Glutamatergic neuron (in vitro differentiated cells): Measurements from ENCODE around the gene GSN. TPM values are rescaled to one million over a fixed set of nuclear protein-coding genes. Genes with fewer than 3 reads are reported as not detected.

Source experiments
- DNase-seq: peaks from one replicate; pipeline ENCODE4 v3.0.0; 2022
- H3K27ac Mint-ChIP-seq: one replicate; pipeline ENCODE4 v1.8.0; 2020; ENCODE audit warnings: mild to moderate bottlenecking, mixed read lengths, inconsistent platforms; ENCODE audit not compliant: unreplicated experiment
- H3K27me3 Mint-ChIP-seq: one replicate; pipeline ENCODE4 v1.8.0; 2020; ENCODE audit warnings: mild to moderate bottlenecking, moderate library complexity, mixed read lengths, inconsistent platforms; ENCODE audit not compliant: unreplicated experiment
- H3K36me3 Mint-ChIP-seq: one replicate; pipeline ENCODE4 v1.8.0; 2020; ENCODE audit warnings: mild to moderate bottlenecking, mixed read lengths, inconsistent platforms; ENCODE audit not compliant: unreplicated experiment
- H3K4me1 Mint-ChIP-seq: one replicate; pipeline ENCODE4 v1.8.0; 2020; ENCODE audit warnings: mild to moderate bottlenecking, low read depth, mixed read lengths, inconsistent platforms; ENCODE audit not compliant: unreplicated experiment
- H3K4me3 Mint-ChIP-seq: one replicate; pipeline ENCODE4 v1.8.0; 2020; ENCODE audit warnings: mild to moderate bottlenecking, mixed read lengths, inconsistent platforms; ENCODE audit not compliant: unreplicated experiment
- H3K9me3 Mint-ChIP-seq: one replicate; pipeline ENCODE4 v1.8.0; 2020; ENCODE audit warnings: mild to moderate bottlenecking, moderate library complexity, mixed read lengths, inconsistent platforms; ENCODE audit not compliant: unreplicated experiment
- CTCF ChIP-seq: fragments of 200-600 bp; sonication (generic); IDR thresholded peaks from one replicate; pipeline ENCODE4 v1.5.0; 2021; ENCODE audit not compliant: partially characterized antibody, unreplicated experiment
- total RNA-seq: library from RNA; stranded (reverse); fragmentation: NEBNext Ultra II Directional; extraction: Animal tissue kit (Norgen Biotek cat#: 25700); gene quantifications from one replicate; pipeline ENCODE4 v1.2.1, GENCODE V29; 2021; ENCODE audit not compliant: unreplicated experiment

The GSN gene
- total RNA-seq, 1 donor from 2014 or later: 11.6 TPM

GRCh38 chr9:121268598-121268850, 562 bp downstream of the GSN start:
- Mint-ChIP-seq H3K4me3 (peak overlapping the region; percentile 85), H3K9me3 (no peaks in the 10 kb centered on the region), H3K27ac (no peak overlapping the region), H3K27me3 (peaks cover 4% of the 10 kb centered on the region), H3K36me3 (no peaks in the 10 kb centered on the region), H3K4me1 (peaks cover 11% of the 10 kb centered on the region)
- DNase-seq: no peak
- TF ChIP-seq CTCF: no peak

DNA sequence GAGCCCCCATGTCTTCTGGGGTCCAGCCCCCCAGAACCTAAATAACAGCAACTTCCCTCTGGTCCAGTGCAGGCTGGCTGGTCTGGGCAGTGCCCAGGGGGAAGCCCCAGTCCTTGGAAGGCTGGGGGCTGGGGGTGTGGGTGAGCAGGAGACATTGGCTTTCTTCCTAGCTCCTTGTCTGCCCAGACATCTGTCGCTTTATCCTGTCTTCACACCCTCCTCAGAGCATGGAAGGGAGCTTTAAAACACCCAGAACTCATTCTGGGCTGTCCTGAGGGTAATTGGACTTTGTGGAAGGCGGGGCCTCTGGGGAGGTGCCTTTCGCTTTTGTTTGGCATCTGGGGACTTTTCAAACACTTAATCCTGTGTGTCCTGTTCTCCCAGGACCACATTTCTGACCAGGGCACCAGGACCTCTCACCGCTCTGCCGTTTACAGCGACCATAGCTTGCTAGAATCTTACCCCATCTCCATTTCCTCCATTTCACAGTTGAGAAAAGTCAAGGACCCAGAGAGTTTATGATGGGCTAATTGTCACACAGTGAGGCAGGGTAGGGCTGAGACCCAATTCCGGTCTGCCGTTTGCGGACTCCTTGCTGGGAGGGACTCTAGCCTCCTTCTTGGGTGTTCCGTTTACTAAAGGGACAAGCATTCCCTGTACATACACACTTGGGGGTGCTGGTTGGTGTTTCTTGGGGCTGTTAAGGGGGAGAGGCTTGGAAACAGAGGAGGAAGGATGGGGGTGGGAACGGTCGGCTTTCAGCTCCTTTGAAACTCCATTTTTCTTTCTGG, 1.1 kb downstream of the GSN start:
- H3K36me3 Mint-ChIP-seq: no peaks in the 10 kb centered on the region
- H3K27me3 Mint-ChIP-seq: peaks cover 4% of the 10 kb centered on the region
- no peak for DNase-seq

DNA sequence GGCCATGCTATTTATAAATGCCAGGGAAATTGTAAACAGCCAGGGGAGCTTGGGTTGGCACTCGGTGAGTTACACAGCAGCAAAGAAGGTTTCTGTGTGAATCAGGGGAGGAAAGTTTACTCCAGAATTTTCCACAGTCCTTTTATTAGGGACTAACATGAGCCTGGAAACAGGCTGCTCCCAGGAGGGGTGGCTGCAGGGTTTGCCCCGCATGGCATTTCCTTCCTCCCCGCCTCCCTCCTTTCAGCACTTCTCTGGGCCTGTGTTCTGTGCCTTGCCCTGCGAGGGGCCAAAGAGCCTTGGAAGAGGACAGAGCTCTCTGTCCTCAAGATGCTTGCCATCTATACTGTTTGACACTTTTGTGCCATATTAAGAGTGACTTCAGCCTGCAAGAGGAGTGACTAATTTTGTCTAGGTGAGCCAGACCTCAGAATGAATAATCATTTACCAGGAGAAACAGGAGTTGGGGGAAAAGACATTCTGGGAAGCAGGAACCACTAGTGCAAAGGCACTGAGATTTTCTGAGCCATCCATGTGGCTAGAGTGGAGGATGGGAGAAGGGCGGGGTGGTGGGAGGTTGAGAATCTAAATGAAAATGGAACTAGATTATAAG, 1.8 kb downstream of the GSN start:
- no peak for TF ChIP-seq CTCF
- Mint-ChIP-seq H3K36me3 (no peaks in the 10 kb centered on the region), H3K27me3 (peaks cover 7% of the 10 kb centered on the region), H3K4me3 (peak overlapping the region; percentile 85), H3K9me3 (no peaks in the 10 kb centered on the region), H3K4me1 (peaks cover 11% of the 10 kb centered on the region), H3K27ac (peak overlapping the region; percentile 23)
- no peak for DNase-seq

More for the DNA sequence above, 1.1 kb downstream of the GSN start:
- Mint-ChIP-seq H3K27ac (peak overlapping the region; percentile 29), H3K4me1 (peaks cover 11% of the 10 kb centered on the region), H3K4me3 (peak overlapping the region; percentile 85), H3K9me3 (no peaks in the 10 kb centered on the region)
- no peak for TF ChIP-seq CTCF

- H3K9me3 Mint-ChIP-seq: no peaks in the 10 kb centered on the region
- no peak overlapping the region for H3K27ac Mint-ChIP-seq
- H3K36me3 Mint-ChIP-seq: no peaks in the 10 kb centered on the region
- peaks cover 11% of the 10 kb centered on the region for H3K4me1 Mint-ChIP-seq
- no peak for TF ChIP-seq CTCF
- no peak overlapping the region for H3K4me3 Mint-ChIP-seq
- no peak for DNase-seq
- peaks cover 3% of the 10 kb centered on the region for H3K27me3 Mint-ChIP-seq
Observed at GRCh38 chr9:121271368-121272341, 3.7 kb downstream of the GSN start.
